ENCODE results near the gene AURKB. TPM values are rescaled to one million over a fixed set of nuclear protein-coding genes. Genes with fewer than 3 reads are reported as not detected.

The AURKB gene
- total RNA-seq, 1 experiment from 2014 or later = 141 TPM

DNA sequence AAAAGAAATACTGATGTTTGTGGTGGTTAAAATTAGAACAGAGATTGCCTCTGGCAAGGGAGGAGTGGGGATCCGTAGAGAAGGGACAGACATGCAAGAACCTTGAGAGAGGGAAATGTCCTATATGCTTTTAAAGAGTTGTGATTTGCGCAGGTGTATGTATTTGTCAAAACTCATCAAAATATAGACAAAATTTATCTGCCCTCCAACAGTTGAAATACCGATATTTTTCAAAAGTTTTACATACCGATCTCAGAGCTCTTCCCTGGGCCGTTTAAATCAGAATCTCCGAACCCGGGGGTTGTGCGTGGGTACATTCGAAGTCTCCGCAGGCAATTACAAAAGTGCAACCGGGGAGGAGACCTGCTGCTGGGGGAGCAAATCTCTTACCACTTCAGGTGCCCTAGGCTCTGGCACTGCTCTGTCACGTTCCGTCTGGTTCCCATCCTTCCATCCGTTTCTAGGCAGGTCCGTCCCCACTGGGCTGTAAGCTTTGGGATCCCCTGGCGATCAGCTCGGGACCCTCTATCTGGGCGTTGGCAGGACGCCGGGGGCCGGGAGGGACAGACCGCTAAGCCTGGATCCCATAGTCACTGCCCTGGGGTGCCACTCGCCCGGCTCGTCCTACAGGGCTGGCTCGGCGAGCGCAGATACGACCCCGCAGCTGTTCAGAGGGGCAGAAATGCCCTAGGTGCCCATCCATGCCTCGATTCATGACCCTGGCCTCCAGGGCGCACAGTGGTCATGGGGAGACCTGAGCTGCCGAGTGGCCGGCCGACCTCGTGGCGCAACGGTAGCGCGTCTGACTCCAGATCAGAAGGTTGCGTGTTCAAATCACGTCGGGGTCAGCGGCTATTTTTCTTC lies 24.6 kb downstream of the AURKB start:
- intact Hi-C loops (cut with micrococcal nuclease) = loop anchor here (2.0 to 5.0 kb wide), 2 partner anchors 49 to 63 kb away; partner anchors contain the start of genes CTC1 and PFAS
- Histone ChIP-seq H3K4me3 (replicated peaks in 1 of 2; ENCODE audit: low read depth in 1 of 2, low read length in 2 of 2) (peak overlapping the region; percentile 41 to 62), H3K36me3 (ENCODE audit: control insufficient read depth in 1 of 2, insufficient read depth in 2 of 2, low read length in 2 of 2) (no peaks in the 10 kb centered on the region), H3K9me2 (ENCODE audit: insufficient read depth) (no peaks in the 10 kb centered on the region), H3K27me3 (ENCODE audit: insufficient read depth, low read length) (no peaks in the 10 kb centered on the region), H3K4me2 (ENCODE audit: low read length) (peak overlapping the region; percentile 95), H3K79me2 (ENCODE audit: insufficient read depth, low read length) (peaks cover 14% of the 10 kb centered on the region; the same call in 1 of the 2 replicates), H3K9me3 (ENCODE audit: control insufficient read depth in 1 of 2, insufficient read depth in 1 of 2, low read depth in 1 of 2, low read length in 2 of 2) (no peaks in the 10 kb centered on the region), H3K4me1 (ENCODE audit: control insufficient read depth in 1 of 2, insufficient read depth in 2 of 2, low read length in 2 of 2) (peaks cover 21 to 44% of the 10 kb centered on the region in 2 experiments), H2AFZ (ENCODE audit: low read depth, low read length, poor library complexity, severe bottlenecking) (peak overlapping the region; percentile 83), H3K27ac (ENCODE audit: low read depth, low read length) (peak overlapping the region; percentile 70), H4K20me1 (ENCODE audit: insufficient read depth) (no peaks in the 10 kb centered on the region), H3K9ac (ENCODE audit: low read length) (peak overlapping the region; percentile 70)
- BruUV-seq (replicated peaks) = no TSS peak
- DNase-seq (ENCODE audit: low read depth, low spot score) = no peak
- ATAC-seq = peak; percentile 15
- POLR2A ChIA-PET = interaction anchor here (0.7 to 6.9 kb wide), 7 partner anchors 9 to 112 kb away, joined by 3 to 63 read pairs (median 5); no protein-coding TSS in a partner anchor
- RAD21 ChIA-PET (ENCODE audit: low non-redundant PET in 1 of 2, low total read pairs in 2 of 2, uncharacterized antibody in 2 of 2, unreplicated experiment in 2 of 2) = interaction anchor here (0.7 to 1.0 kb wide), 3 partner anchors 36 to 115 kb away, joined by 3 to 5 read pairs (median 4); no protein-coding TSS in a partner anchor
- TF ChIP-seq ZNF274 (IDR thresholded peaks at IDR 0.05; ENCODE audit: low read depth, low read length) = no peak
- TF ChIP-seq, protein P1, sequence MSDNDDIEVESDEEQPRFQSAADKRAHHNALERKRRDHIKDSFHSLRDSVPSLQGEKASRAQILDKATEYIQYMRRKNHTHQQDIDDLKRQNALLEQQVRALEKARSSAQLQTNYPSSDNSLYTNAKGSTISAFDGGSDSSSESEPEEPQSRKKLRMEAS (IDR thresholded peaks at IDR 0.05) = peak; percentile 71; the same call in 1 of the 2 replicates
- CTCF ChIA-PET = interaction anchor here (0.6 to 1.2 kb wide), 10 partner anchors 24 to 817 kb away, joined by 3 to 6 read pairs (median 3); partner anchors contain the start of genes ALOXE3, AURKB and PFAS

- RAD21 ChIA-PET (ENCODE audit: low non-redundant PET in 1 of 2, low total read pairs in 2 of 2, uncharacterized antibody in 2 of 2, unreplicated experiment in 2 of 2) = no interaction called here
- no peaks in the 10 kb centered on the region for H3K27me3 ChIP-seq (ENCODE audit: insufficient read depth, low read length)
- H3K36me3 ChIP-seq (ENCODE audit: control insufficient read depth in 1 of 2, insufficient read depth in 2 of 2, low read length in 2 of 2) = no peaks in the 10 kb centered on the region
- H3K4me1 ChIP-seq (ENCODE audit: control insufficient read depth in 1 of 2, insufficient read depth in 2 of 2, low read length in 2 of 2) = peaks cover 22 to 45% of the 10 kb centered on the region in 2 experiments
- peak overlapping the region; percentile 99 for H3K4me2 ChIP-seq (ENCODE audit: low read length)
- peak overlapping the region; percentile 84 to 86 for H3K4me3 ChIP-seq (replicated peaks in 1 of 2; ENCODE audit: low read depth in 1 of 2, low read length in 2 of 2)
- H3K9me2 ChIP-seq (ENCODE audit: insufficient read depth) = no peaks in the 10 kb centered on the region
- no peaks in the 10 kb centered on the region for H4K20me1 ChIP-seq (ENCODE audit: insufficient read depth)
- H3K27ac ChIP-seq (ENCODE audit: low read depth, low read length) = peak overlapping the region; percentile 76
- DNase-seq (ENCODE audit: low read depth, low spot score) (no peak), ATAC-seq (no peak)
- H2AFZ ChIP-seq (ENCODE audit: low read depth, low read length, poor library complexity, severe bottlenecking) = no peak overlapping the region
- H3K9ac ChIP-seq (ENCODE audit: low read length) = peak overlapping the region; percentile 93
- POLR2A ChIA-PET = interaction anchor here (0.6 kb wide), 1 partner anchor 8 kb away, joined by 3 read pairs; no protein-coding TSS in a partner anchor
- H3K9me3 ChIP-seq (ENCODE audit: control insufficient read depth in 1 of 2, insufficient read depth in 1 of 2, low read depth in 1 of 2, low read length in 2 of 2) = no peaks in the 10 kb centered on the region
- intact Hi-C loops (cut with micrococcal nuclease) = no loop called here
- H3K79me2 ChIP-seq (ENCODE audit: insufficient read depth, low read length) = peaks cover 6% of the 10 kb centered on the region; the same call in 1 of the 2 replicates
- no TSS peak for BruUV-seq (replicated peaks)
- CTCF ChIA-PET = no interaction called here
- no peak for TF ChIP-seq SP1 (IDR thresholded peaks at IDR 0.05; ENCODE audit: low read depth)
- TF ChIP-seq POLR2A (IDR thresholded peaks at IDR 0.05; ENCODE audit: borderline replicate concordance, extremely low read depth, insufficient read depth, insufficient read length) = no peak
- TF ChIP-seq EGR1 (IDR thresholded peaks at IDR 0.05; ENCODE audit: low read depth) = no peak
- TF ChIP-seq ELF1 (IDR thresholded peaks at IDR 0.05; ENCODE audit: borderline replicate concordance, low read depth) = no peak
- no peak for TF ChIP-seq CTCF (IDR thresholded peaks at IDR 0.05 in 2 of 3, conservative IDR thresholded peaks at IDR 0.05 in 1 of 3; ENCODE audit: borderline replicate concordance in 1 of 3, insufficient read depth in 1 of 3, low read depth in 2 of 3, low read length in 2 of 3)
- no peak for TF ChIP-seq FOSL1 (IDR thresholded peaks at IDR 0.05; ENCODE audit: low read depth)
- TF ChIP-seq ZFX (IDR thresholded peaks at IDR 0.05) = no peak
- no peak for TF ChIP-seq EZH2 (IDR thresholded peaks at IDR 0.05)
- TF ChIP-seq SIN3A (IDR thresholded peaks at IDR 0.05; ENCODE audit: low read depth) = no peak
These were observed 33.2 kb downstream of the AURKB start for GRCh38 chr17:8176998-8177731.
